ENCODE results near the gene CABCOCO1. TPM values are rescaled to one million over a fixed set of nuclear protein-coding genes. Genes with fewer than 3 reads are reported as not detected.
A peak's percentile ranks its signal among the peaks of the same experiment; 100 is the strongest.

CABCOCO1 gene
- total and polyA plus RNA-seq, 9 of the 15 experiments (the other 6 are each of a cell fraction or from before 2014, with no cell fraction given), result 0.04 TPM; not detected in 8

DNA sequence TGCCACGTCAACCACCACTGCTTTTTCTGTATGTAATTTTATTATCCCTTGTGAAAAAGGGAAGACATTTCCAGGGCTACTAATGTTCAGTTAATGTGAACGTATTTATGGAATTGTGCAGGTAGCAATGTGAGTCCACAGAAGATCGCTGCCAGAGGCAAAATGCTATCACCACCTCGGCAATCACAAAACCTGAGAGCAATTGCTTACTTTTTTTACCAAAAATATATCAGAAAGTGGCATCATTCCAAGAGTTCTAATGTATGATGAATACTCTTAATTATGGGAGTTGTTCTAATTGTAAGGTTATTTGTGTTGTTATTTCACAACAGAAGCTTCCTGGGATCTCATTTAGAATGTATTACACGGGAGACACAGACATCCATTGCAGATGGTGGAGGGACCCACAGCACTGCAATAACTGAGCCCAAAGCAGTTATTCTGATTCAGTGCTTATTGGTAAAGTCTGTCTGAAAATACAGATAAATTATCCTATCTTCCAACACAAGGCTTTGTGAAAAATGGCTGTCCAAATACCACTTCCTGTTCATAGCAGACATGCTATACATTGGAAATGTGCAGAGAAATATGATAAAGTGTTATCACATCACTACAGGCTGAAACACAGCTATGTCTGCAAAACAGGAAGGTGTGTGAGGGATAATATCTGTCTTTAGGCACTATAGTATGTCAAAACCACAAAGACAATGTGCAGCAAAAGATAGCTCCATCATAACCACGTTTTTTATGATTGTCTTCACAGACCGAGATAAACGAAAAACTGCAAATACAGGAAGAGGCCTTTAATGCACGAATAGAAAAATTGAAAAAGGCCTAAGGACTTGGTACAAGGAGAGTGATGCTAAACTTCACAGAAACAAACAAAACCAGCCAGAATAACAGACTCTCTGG, 102.7 kb downstream of the CABCOCO1 start (continued):
- TF ChIP-seq REST (IDR thresholded peaks at IDR 0.05; ENCODE audit: borderline replicate concordance) (peak; percentile 49; the same call in 1 of the 2 replicates), REST (CRISPR knock-in tag; IDR thresholded peaks at IDR 0.05; ENCODE audit: low read depth) (no peak), ILK (tag; IDR thresholded peaks at IDR 0.05; ENCODE audit: borderline replicate concordance, low read depth) (peak; percentile 34; the same call in 1 of the 2 replicates), CBX1 (IDR thresholded peaks at IDR 0.05; ENCODE audit: low read depth) (peak; percentile 68; the same call in 1 of the 2 replicates), ZNF134 (CRISPR knock-in tag; conservative IDR thresholded peaks at IDR 0.05) (peak; percentile 78), PRDM10 (IDR thresholded peaks at IDR 0.05; ENCODE audit: partially characterized antibody) (peak; percentile 79), ARNT (IDR thresholded peaks at IDR 0.05) (peak; percentile 100), ZNF583 (CRISPR knock-in tag; IDR thresholded peaks at IDR 0.05) (peak; percentile 95; the same call in 1 of the 2 replicates), GABPB1 (CRISPR knock-in tag; IDR thresholded peaks at IDR 0.05) (peak; percentile 92), C11orf30 (IDR thresholded peaks at IDR 0.05; ENCODE audit: low read depth) (peak; percentile 46), HOMEZ (CRISPR knock-in tag; IDR thresholded peaks at IDR 0.05) (no peak)

Data from K562 (cell line).